ENCODE data around the gene ATOSA. TPM values are rescaled to one million over a fixed set of nuclear protein-coding genes. Genes with fewer than 3 reads are reported as not detected.

ATOSA gene
- total RNA-seq, 6 experiments from 2014 or later, result 17.3 to 28.2 (median 22.0) TPM

GRCh38 chr15:52678468-52679231 is 538 bp downstream of the ATOSA start:
- peaks cover 3% of the 10 kb centered on the region; the same call in 1 of the 2 replicates for H3K27me3 Mint-ChIP-seq (ENCODE audit: insufficient read depth)
- peak overlapping the region; percentile 99 for H3K27ac Mint-ChIP-seq
- no peaks in the 10 kb centered on the region for H3K9me3 Mint-ChIP-seq
- peaks cover 16% of the 10 kb centered on the region for H3K36me3 Mint-ChIP-seq (ENCODE audit: low read depth)
- TF ChIP-seq CTCF (IDR thresholded peaks at IDR 0.05), result peak; percentile 29; the same call in 1 of the 2 replicates
- H3K4me1 Mint-ChIP-seq (ENCODE audit: low read depth), result peaks cover 40% of the 10 kb centered on the region
- peak overlapping the region; percentile 100 for H3K4me3 Mint-ChIP-seq
- peak; percentile 60 for DNase-seq

- H3K27ac Mint-ChIP-seq, result peak overlapping the region; percentile 99
- DNase-seq, result peak; percentile 60
- no peak; the same call in 1 of the 2 replicates for TF ChIP-seq CTCF (IDR thresholded peaks at IDR 0.05)
- peaks cover 48% of the 10 kb centered on the region for H3K4me1 Mint-ChIP-seq (ENCODE audit: low read depth)
- peaks cover 3% of the 10 kb centered on the region; the same call in 1 of the 2 replicates for H3K27me3 Mint-ChIP-seq (ENCODE audit: insufficient read depth)
- H3K4me3 Mint-ChIP-seq, result peak overlapping the region; percentile 100
- H3K9me3 Mint-ChIP-seq, result no peaks in the 10 kb centered on the region
- H3K36me3 Mint-ChIP-seq (ENCODE audit: low read depth), result peaks cover 19% of the 10 kb centered on the region
These were observed 1.4 kb downstream of the ATOSA start for GRCh38 chr15:52677593-52678467.

GRCh38 chr15:52674831-52675230 is 4.4 kb downstream of the ATOSA start:
- Mint-ChIP-seq H3K9me3 (no peaks in the 10 kb centered on the region), H3K4me3 (no peak overlapping the region), H3K36me3 (ENCODE audit: low read depth) (peaks cover 28% of the 10 kb centered on the region), H3K27ac (no peak overlapping the region), H3K4me1 (ENCODE audit: low read depth) (peaks cover 33% of the 10 kb centered on the region), H3K27me3 (ENCODE audit: insufficient read depth) (no peaks in the 10 kb centered on the region; the same call in 1 of the 2 replicates)
- DNase-seq, result no peak
- no peak for TF ChIP-seq CTCF (IDR thresholded peaks at IDR 0.05)

- no peak for TF ChIP-seq CTCF (IDR thresholded peaks at IDR 0.05)
- Mint-ChIP-seq H3K9me3 (no peaks in the 10 kb centered on the region), H3K4me3 (no peak overlapping the region), H3K27ac (no peak overlapping the region), H3K36me3 (ENCODE audit: low read depth) (peaks cover 34% of the 10 kb centered on the region), H3K4me1 (ENCODE audit: low read depth) (peaks cover 31% of the 10 kb centered on the region), H3K27me3 (ENCODE audit: insufficient read depth) (no peaks in the 10 kb centered on the region; the same call in 1 of the 2 replicates)
- DNase-seq, result no peak
These were observed 5.5 kb downstream of the ATOSA start for GRCh38 chr15:52673734-52674133.

GRCh38 chr15:52673312-52673711 is 5.9 kb downstream of the ATOSA start:
- Mint-ChIP-seq H3K36me3 (ENCODE audit: low read depth) (peaks cover 34% of the 10 kb centered on the region), H3K4me1 (ENCODE audit: low read depth) (peaks cover 33% of the 10 kb centered on the region), H3K27me3 (ENCODE audit: insufficient read depth) (no peaks in the 10 kb centered on the region), H3K27ac (no peak overlapping the region), H3K4me3 (no peak overlapping the region), H3K9me3 (no peaks in the 10 kb centered on the region)
- TF ChIP-seq CTCF (IDR thresholded peaks at IDR 0.05), result no peak
- DNase-seq, result no peak

Data from HFFc6 (cell line).